Psoas muscle (tissue), 8 donors: Measurements from ENCODE around the gene SSC4D. TPM values are rescaled to one million over a fixed set of nuclear protein-coding genes. Genes with fewer than 3 reads are reported as not detected.

Experiments used
- ATAC-seq, 4 donors: fragments of 200-7000 bp; cut with Tn5 transposase; one replicate each; pipeline ENCODE4 v1.9.1; 2020; ENCODE audit warnings: moderate library complexity in 3 of 4, mild to moderate bottlenecking in 2 of 4
- DNase-seq, 2 donors: peaks; one replicate each; pipeline ENCODE4 v3.0.0-alpha.2; 2020
- H3K27ac ChIP-seq: fragments of 200-600 bp; one replicate; pipeline ENCODE4 v1.8.0; 2022
- H3K27me3 ChIP-seq, 3 donors: fragments of 200-600 bp in 1 of 3; one replicate each; pipeline versions ENCODE4 v1.6.1 to v1.8.0; 2013 to 2022; ENCODE audit warnings: low read length in 2 of 3, mild to moderate bottlenecking in 2 of 3, moderate library complexity in 1 of 3; ENCODE audit not compliant: insufficient read depth in 3 of 3
- H3K36me3 ChIP-seq, 2 donors: fragments of 200-600 bp in 1 of 2; one replicate each; pipeline versions ENCODE4 v1.6.1 to v1.8.0; 2013 to 2022; ENCODE audit warnings: low read depth in 1 of 2, mild to moderate bottlenecking in 1 of 2, moderate library complexity in 1 of 2; ENCODE audit not compliant: insufficient read depth in 1 of 2
- H3K4me1 ChIP-seq: fragments of 200-600 bp; one replicate; pipeline ENCODE4 v1.8.0; 2022
- H3K4me3 ChIP-seq: fragments of 200-600 bp; one replicate; pipeline ENCODE4 v1.8.0; 2022; ENCODE audit warnings: mild to moderate bottlenecking
- H3K9me3 ChIP-seq: fragments of 200-600 bp; one replicate; pipeline ENCODE4 v1.8.0; 2022
- CTCF ChIP-seq: fragments of 200-600 bp; IDR thresholded peaks from one replicate; pipeline ENCODE4 v1.8.0; 2022; ENCODE audit warnings: antibody characterized with exemption
- WGBS, 3 donors: extraction: QIAGEN DNeasy Blood & Tissue Kit; methylation state at CpG; one replicate each; pipeline versions ENCODE4 v1.1.6 to v1.1.7; 2013; 5-methylcytosine and 5-hydroxymethylcytosine counted together
- intact Hi-C, 2 donors: fragments of 100-400 bp; cut with DNase I; formaldehyde crosslinking; loops; one replicate each; pipeline versions ENCODE4 v1.11.0 to v1.14.2; 2022
- polyA plus RNA-seq, 3 donors: library from polyadenylated mRNA; stranded (reverse); fragments of 200-250 nt; gene quantifications; one replicate each; pipeline ENCODE4 v1.2.3, GENCODE V29; 2013
- total RNA-seq, 4 donors: library from RNA; stranded (reverse); fragmentation: NEBNext Ultra II Directional in 2 of 4; extraction: Animal tissue kit (Norgen Biotek cat#: 25700) in 2 of 4; gene quantifications; one replicate each; pipeline versions ENCODE4 v1.2.1 to v1.2.4, GENCODE V29; 2021 to 2023
- donor health status: healthy with polysubstance abuse.
- donor health status: DM: no; HTN: no; CAD: no; lungs with moderate emphysema.
- donor health status: Bipolar disorder and iron deficiency.
- donor health status: healthy.
- donor health status: DM: yes; HTN: yes; CAD: no.
- donor health status: DM: no; HTN: no; CAD: no.
- donor health status: DM: no; HTN: no; CAD: no.
- donor health status: DM: yes; HTN: yes; CAD: no.

SSC4D gene
- total and polyA plus RNA-seq, 7 donors = 0.79 to 3.3 (median 1.0) TPM

GRCh38 chr7:76377186-76377918 is 32.1 kb downstream of the SSC4D start:
- WGBS, 3 donors = 56 to 70% (median 62%) methylated on average over 9 of the region's 9 CpGs
- peaks cover 14% of the 10 kb centered on the region for H3K4me1 ChIP-seq

GRCh38 chr7:76375251-76375650 is 34.2 kb downstream of the SSC4D start:
- intact Hi-C loops = no loop called here
- no peak overlapping the region for H3K4me3 ChIP-seq
- no peaks in the 10 kb centered on the region for H3K27me3 ChIP-seq
- peaks cover 9% of the 10 kb centered on the region for H3K4me1 ChIP-seq
- H3K27ac ChIP-seq = no peak overlapping the region
- ATAC-seq = no peak
- no peak for TF ChIP-seq CTCF
- WGBS, 3 donors = 84 to 86% (median 86%) methylated on average over 9 of the region's 9 CpGs
- H3K9me3 ChIP-seq = no peaks in the 10 kb centered on the region
- no peak for DNase-seq
- H3K36me3 ChIP-seq = no peaks in the 10 kb centered on the region

More at GRCh38 chr7:76377186-76377918, 32.1 kb downstream of the SSC4D start:
- Histone ChIP-seq H3K27me3 (no peaks in the 10 kb centered on the region), H3K4me3 (no peak overlapping the region), H3K9me3 (no peaks in the 10 kb centered on the region), H3K36me3 (no peaks in the 10 kb centered on the region), H3K27ac (no peak overlapping the region)
- DNase-seq (no peak), ATAC-seq (no peak)
- no peak for TF ChIP-seq CTCF
- intact Hi-C loops = no loop called here

- intact Hi-C loops = no loop called here
- Histone ChIP-seq H3K4me3 (no peak overlapping the region), H3K9me3 (no peaks in the 10 kb centered on the region), H3K27me3 (no peaks in the 10 kb centered on the region), H3K36me3 (no peaks in the 10 kb centered on the region), H3K27ac (no peak overlapping the region), H3K4me1 (peaks cover 7% of the 10 kb centered on the region)
- no peak for ATAC-seq
- WGBS, 3 donors = 81 to 85% (median 81%) methylated on average over 9 of the region's 9 CpGs
- DNase-seq = no peak
- TF ChIP-seq CTCF = no peak
Observed at GRCh38 chr7:76372984-76373833, 36.3 kb downstream of the SSC4D start.

GRCh38 chr7:76371396-76371795 is 38.1 kb downstream of the SSC4D start:
- H3K27me3 ChIP-seq = no peaks in the 10 kb centered on the region
- no peaks in the 10 kb centered on the region for H3K36me3 ChIP-seq
- H3K4me1 ChIP-seq = peaks cover 7% of the 10 kb centered on the region
- H3K27ac ChIP-seq = no peak overlapping the region
- H3K4me3 ChIP-seq = no peak overlapping the region
- 84 to 95% (median 89%) methylated on average over 3 of the region's 3 CpGs for WGBS, 3 donors
- ATAC-seq = no peak
- H3K9me3 ChIP-seq = no peaks in the 10 kb centered on the region
- no peak for TF ChIP-seq CTCF
- no peak for DNase-seq
- intact Hi-C loops = no loop called here
